ENCODE measurements around the gene LRMDA. TPM values are rescaled to one million over a fixed set of nuclear protein-coding genes. Genes with fewer than 3 reads are reported as not detected.

LRMDA gene
- total RNA-seq, 3 donors from 2014 or later = 8.3 to 17.1 (median 11.1) TPM

DNA sequence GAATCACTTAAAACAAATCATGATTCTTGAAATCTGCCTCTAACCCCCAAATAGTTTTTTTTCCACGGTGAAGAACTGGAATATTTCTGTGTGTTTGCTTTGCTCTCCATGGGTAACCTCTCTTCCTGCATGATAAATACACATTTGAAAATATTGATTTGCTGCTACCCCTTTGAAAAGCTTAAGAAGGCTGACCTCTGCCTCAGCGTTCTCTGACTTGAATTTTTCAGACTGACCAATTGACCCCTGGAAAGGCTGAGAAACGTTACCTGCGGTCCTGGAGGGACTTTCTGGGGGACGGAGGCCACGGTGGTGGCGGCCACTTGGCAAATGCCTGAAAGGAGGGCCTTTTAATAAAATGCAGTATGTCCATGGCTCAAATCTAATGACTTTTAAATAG, 520.2 kb downstream of the LRMDA start:
- Histone ChIP-seq H3K4me3 (no peak overlapping the region), H3K9me3 (no peaks in the 10 kb centered on the region), H3K27ac (no peak overlapping the region), H3K27me3 (no peaks in the 10 kb centered on the region), H3K36me3 (no peaks in the 10 kb centered on the region), H3K4me1 (no peaks in the 10 kb centered on the region)
- no peak for TF ChIP-seq POLR2AphosphoS5 (IDR thresholded peaks at IDR 0.05)
- TF ChIP-seq, protein P1, sequence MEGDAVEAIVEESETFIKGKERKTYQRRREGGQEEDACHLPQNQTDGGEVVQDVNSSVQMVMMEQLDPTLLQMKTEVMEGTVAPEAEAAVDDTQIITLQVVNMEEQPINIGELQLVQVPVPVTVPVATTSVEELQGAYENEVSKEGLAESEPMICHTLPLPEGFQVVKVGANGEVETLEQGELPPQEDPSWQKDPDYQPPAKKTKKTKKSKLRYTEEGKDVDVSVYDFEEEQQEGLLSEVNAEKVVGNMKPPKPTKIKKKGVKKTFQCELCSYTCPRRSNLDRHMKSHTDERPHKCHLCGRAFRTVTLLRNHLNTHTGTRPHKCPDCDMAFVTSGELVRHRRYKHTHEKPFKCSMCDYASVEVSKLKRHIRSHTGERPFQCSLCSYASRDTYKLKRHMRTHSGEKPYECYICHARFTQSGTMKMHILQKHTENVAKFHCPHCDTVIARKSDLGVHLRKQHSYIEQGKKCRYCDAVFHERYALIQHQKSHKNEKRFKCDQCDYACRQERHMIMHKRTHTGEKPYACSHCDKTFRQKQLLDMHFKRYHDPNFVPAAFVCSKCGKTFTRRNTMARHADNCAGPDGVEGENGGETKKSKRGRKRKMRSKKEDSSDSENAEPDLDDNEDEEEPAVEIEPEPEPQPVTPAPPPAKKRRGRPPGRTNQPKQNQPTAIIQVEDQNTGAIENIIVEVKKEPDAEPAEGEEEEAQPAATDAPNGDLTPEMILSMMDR (IDR thresholded peaks at IDR 0.05) = no peak
- DNase-seq (ENCODE audit: low spot score in 2 of 2) = no peak
- intact Hi-C loops (cut with DNase I; ENCODE audit: low total_unique reads) = no loop called here

DNA sequence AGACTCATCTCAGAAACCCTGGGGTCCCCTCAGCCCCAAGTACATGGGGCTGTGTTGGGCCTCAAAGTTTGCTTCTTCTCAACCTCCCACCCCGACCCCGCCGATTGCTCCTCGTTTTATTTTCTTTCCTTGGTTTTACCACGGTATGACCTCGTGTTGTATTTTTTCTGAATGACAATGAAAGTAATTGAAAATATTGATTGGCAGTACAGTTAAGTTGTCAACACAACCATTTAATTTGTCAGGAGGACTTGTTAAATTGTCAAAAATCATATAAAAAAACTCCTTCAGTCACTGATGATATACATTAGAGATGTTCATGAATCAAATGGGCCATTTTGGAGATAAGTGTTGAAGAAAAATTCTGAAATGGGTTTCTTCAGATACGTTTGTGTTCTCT, 520.7 kb downstream of the LRMDA start:
- no peaks in the 10 kb centered on the region for H3K9me3 ChIP-seq
- no peaks in the 10 kb centered on the region for H3K36me3 ChIP-seq
- H3K4me3 ChIP-seq = no peak overlapping the region
- H3K27ac ChIP-seq = no peak overlapping the region
- intact Hi-C loops (cut with DNase I; ENCODE audit: low total_unique reads) = no loop called here
- no peaks in the 10 kb centered on the region for H3K4me1 ChIP-seq
- TF ChIP-seq, protein P1 (IDR thresholded peaks at IDR 0.05) = no peak
- TF ChIP-seq POLR2A (IDR thresholded peaks at IDR 0.05) (no peak), POLR2AphosphoS5 (IDR thresholded peaks at IDR 0.05) (no peak)
- DNase-seq (ENCODE audit: low spot score in 2 of 2) = no peak
- H3K27me3 ChIP-seq = no peaks in the 10 kb centered on the region

DNA sequence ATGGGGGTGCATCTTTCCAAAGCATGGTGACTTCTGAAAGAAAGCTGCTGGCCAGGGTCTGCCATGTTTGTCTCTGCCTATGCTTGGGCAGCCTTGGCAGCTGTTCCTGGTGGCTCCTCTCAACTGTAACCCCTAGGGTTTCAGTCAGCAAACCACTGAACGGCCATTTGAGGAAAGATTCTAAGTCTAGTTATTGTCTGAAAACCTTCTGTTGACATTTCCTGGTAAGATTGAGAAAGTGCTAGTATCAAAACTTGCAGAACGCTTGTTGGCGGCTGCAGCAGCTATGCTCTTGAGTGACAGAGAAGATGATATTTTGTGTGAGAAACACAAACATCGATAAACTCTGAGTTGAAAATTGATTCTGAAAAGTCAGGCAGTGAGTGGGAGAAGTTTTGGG, 523.1 kb downstream of the LRMDA start:
- no peaks in the 10 kb centered on the region for H3K36me3 ChIP-seq
- H3K4me1 ChIP-seq = no peaks in the 10 kb centered on the region
- H3K27me3 ChIP-seq = no peaks in the 10 kb centered on the region
- no peak overlapping the region for H3K27ac ChIP-seq
- intact Hi-C loops (cut with DNase I; ENCODE audit: low total_unique reads) = no loop called here
- TF ChIP-seq POLR2AphosphoS5 (IDR thresholded peaks at IDR 0.05) = no peak
- TF ChIP-seq POLR2A (IDR thresholded peaks at IDR 0.05) = no peak
- TF ChIP-seq, protein P1 (IDR thresholded peaks at IDR 0.05) = no peak
- no peaks in the 10 kb centered on the region for H3K9me3 ChIP-seq
- no peak overlapping the region for H3K4me3 ChIP-seq
- DNase-seq (ENCODE audit: low spot score in 2 of 2) = no peak

DNA sequence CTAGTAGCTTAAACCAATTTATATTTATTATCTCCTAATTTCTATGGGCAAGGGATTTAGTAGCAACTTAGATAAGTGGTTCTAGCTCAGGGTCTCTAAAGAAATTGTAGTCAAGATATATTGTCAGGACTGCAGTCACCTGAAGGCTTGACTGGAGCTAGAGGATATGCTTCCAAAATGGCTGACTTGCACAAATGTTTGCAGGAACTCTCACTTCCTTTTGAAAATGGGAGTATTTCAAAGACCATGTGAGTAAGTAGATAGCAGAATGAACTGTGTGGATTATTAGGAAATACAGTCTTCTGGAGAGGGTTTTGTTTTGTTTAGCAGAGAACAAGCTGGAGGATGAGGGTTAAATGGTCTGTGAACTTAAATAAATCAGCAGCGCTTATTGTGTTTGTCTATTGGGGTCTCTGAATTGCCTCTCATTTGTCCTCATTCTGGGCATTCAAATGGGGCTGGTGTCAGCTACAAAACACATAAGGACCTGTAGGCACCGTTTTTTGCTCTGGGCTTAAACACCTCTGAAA, 524.6 kb downstream of the LRMDA start:
- no peaks in the 10 kb centered on the region for H3K9me3 ChIP-seq
- intact Hi-C loops (cut with DNase I; ENCODE audit: low total_unique reads) = no loop called here
- no peaks in the 10 kb centered on the region for H3K27me3 ChIP-seq
- H3K36me3 ChIP-seq = no peaks in the 10 kb centered on the region
- no peak overlapping the region for H3K4me3 ChIP-seq
- no peak for DNase-seq (ENCODE audit: low spot score in 2 of 2)
- no peaks in the 10 kb centered on the region for H3K4me1 ChIP-seq
- TF ChIP-seq POLR2AphosphoS5 (IDR thresholded peaks at IDR 0.05) (no peak), POLR2A (IDR thresholded peaks at IDR 0.05) (no peak)
- TF ChIP-seq, protein P1 (IDR thresholded peaks at IDR 0.05) = no peak
- H3K27ac ChIP-seq = no peak overlapping the region

DNA sequence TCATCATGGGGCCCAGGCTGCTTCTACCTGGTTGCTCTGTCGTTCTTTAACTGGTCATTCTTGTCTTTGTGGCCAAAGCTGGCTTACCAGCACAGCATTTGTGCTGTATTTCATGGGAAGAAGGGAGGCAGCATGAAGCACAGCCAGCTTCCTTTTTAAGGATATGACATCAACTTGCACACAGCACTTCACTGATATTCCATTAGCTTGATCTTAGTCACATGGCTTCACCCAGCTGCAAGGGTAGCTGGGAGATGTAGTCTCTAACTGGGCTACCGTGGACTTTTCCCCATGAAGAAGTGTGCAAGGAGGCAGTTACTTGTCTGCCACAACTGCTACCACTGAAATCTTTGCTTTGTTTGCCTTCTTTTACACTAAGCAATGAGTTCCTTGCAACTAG, 525.2 kb downstream of the LRMDA start:
- intact Hi-C loops (cut with DNase I; ENCODE audit: low total_unique reads) = no loop called here
- TF ChIP-seq, protein P1 (IDR thresholded peaks at IDR 0.05) = no peak
- TF ChIP-seq POLR2AphosphoS5 (IDR thresholded peaks at IDR 0.05) (no peak), POLR2A (IDR thresholded peaks at IDR 0.05) (no peak)
- DNase-seq (ENCODE audit: low spot score in 2 of 2) = no peak

More for the DNA sequence above, 525.2 kb downstream of the LRMDA start:
- H3K36me3 ChIP-seq = no peaks in the 10 kb centered on the region
- no peaks in the 10 kb centered on the region for H3K4me1 ChIP-seq
- H3K4me3 ChIP-seq = no peak overlapping the region
- H3K9me3 ChIP-seq = no peaks in the 10 kb centered on the region
- no peaks in the 10 kb centered on the region for H3K27me3 ChIP-seq
- H3K27ac ChIP-seq = no peak overlapping the region
